WTC11 (cell line): ENCODE data around the gene CLDND2.

ENCODE experiments used
- CTCF ChIP-seq: fragments of 200-600 bp; IDR thresholded peaks from 2 replicates; pipeline ENCODE4 v1.8.0; 2022; ENCODE audit warnings: antibody characterized with exemption
- FOXJ3 ChIP-seq: sonication (generic); formaldehyde crosslinking; IDR thresholded peaks from 2 replicates; pipeline ENCODE4 v1.9.0; 2021; ENCODE audit warnings: missing genetic modification reagents, mild to moderate bottlenecking, borderline replicate concordance
- HMGXB4 ChIP-seq: sonication (generic); formaldehyde crosslinking; IDR thresholded peaks from 2 replicates; pipeline ENCODE4 v1.8.1; 2023; ENCODE audit warnings: mild to moderate bottlenecking, moderate library complexity, missing genetic modification reagents
- MAX ChIP-seq: sonication (generic); formaldehyde crosslinking; IDR thresholded peaks from 2 replicates; pipeline ENCODE4 v1.8.0; 2022; ENCODE audit warnings: mild to moderate bottlenecking, missing genetic modification reagents
- SP1 ChIP-seq: sonication (generic); formaldehyde crosslinking; conservative IDR thresholded peaks from 2 replicates; pipeline ENCODE4 v1.8.1; 2022; ENCODE audit warnings: missing genetic modification reagents
- ZNF121 ChIP-seq: sonication (generic); formaldehyde crosslinking; IDR thresholded peaks from 2 replicates; pipeline ENCODE4 v1.8.0; 2023; ENCODE audit warnings: missing genetic modification reagents

- no peak for TF ChIP-seq FOXJ3 (CRISPR knock-in tag)
- TF ChIP-seq CTCF = no peak
- no peak for TF ChIP-seq ZNF121 (CRISPR knock-in tag)
- no peak for TF ChIP-seq MAX (CRISPR knock-in tag)
- TF ChIP-seq HMGXB4 (CRISPR knock-in tag) = no peak
- TF ChIP-seq SP1 (CRISPR knock-in tag) = no peak
Observed at GRCh38 chr19:51354103-51354741, 14.6 kb downstream of the CLDND2 start.
